Activated gamma-delta T cell treated with Interleukin-2 at 50 U/mL for 16 hours (primary cell): ENCODE data around the gene EIF4E3.

Source experiments
- DNase-seq: peaks from one replicate; pipeline ENCODE4 v3.0.0-alpha.2; 2020

Gene EIF4E3

DNA sequence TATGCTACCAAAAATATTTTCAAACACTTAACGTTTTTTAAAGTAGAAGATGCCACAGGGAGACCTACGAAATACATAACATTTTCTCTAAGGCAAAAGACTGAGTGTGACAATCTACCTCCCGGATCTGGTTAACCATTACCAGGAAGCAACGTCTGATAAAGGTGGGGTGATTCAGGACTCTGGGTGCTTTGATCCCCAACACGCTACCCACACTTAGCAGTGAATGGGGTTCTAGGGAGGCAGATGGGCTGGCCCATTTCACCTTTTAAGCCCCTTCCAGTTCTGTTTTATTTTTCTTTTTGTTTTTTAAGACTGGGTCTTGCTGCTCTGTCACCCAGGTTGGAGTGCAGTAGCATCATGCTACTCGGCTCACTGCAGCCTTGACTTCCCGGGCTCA, 39.5 kb downstream of the EIF4E3 start:
- DNase-seq = no peak

- no peak for DNase-seq
Observed at GRCh38 chr3:71684757-71685386, 40.3 kb downstream of the EIF4E3 start.

- no peak for DNase-seq
Observed at GRCh38 chr3:71684046-71684756, 41.0 kb downstream of the EIF4E3 start.

DNA sequence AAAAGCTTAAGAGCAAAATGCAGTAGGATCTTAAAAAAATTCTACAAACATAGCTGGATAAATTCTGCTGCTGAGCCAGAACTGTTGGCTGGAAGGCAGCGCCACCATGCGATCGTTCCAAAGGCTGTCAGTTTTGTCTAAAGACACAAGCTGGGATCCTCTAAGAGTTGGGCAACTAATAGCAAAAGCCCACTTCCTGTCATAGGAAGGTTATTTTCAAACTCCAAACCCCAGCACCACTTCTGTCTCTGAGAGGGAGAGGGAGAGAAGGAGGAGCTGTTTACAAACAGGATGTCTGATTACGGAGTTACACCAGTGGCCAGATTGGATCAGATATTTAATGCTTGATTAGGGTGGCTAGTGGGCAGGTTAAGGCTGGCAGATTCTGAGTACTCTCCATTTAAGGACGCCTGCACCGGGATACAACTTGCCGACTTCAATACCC, 44.0 kb downstream of the EIF4E3 start:
- DNase-seq = no peak

- no peak for DNase-seq
Observed at GRCh38 chr3:71680603-71681002, 44.6 kb downstream of the EIF4E3 start.

DNA sequence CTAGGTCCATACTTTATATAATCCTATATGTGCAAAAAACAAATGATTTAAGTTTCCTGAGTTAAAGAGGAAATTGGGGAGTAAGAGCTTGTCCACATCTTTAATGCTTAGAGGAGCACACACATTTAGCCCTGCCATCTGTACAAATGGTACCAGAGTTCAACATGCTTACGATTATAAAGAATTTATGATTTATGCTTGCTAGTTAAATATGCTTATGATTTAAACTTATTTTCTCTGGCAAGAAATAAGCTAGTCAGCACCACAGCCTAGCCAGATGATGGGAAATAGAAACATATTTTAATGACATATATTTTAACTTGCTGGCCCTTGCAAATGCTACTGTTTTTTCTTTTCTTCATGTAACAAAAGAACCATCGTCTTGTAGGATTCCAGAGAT, 48.3 kb downstream of the EIF4E3 start:
- no peak for DNase-seq

DNA sequence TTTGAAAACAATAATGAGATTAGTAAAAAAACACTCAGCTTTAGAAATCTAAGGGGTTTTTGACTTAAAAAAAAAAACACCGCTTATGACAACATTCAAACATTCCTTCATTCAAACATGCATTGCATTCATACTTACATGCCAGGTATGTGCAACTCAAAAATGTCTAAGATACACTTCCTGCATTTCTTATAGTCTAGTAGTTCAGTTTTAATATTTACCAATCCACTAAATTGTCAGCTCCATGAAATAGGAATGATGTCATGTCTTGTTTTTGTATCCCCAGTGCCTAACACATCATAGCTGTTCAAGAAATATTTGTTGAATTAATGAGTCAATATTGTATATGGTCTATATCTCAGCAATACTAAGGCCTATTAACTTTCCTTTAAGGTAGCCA, 51.7 kb downstream of the EIF4E3 start:
- no peak for DNase-seq

GRCh38 chr3:71672807-71673206, 52.4 kb downstream of the EIF4E3 start:
- DNase-seq = no peak

DNA sequence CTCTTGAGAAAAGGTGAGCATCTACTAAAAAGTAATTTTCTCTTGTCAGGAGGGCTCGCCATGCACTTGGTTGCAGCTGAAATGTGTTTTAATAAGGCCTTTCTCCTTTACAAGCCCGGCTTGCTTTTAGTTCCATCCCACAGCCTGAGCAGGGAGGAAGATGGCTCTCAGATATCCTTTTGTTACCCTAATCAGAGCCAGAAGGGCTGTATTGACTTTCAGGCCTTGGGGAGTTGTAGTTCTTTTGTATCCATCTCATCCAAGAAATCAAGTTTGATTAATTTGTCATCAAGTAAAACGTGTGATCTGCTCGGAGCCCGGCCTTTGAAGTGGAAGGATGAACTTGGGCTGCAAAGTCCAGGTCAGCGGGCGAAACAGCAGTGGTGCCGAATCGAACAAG, 52.9 kb downstream of the EIF4E3 start:
- DNase-seq = no peak

DNA sequence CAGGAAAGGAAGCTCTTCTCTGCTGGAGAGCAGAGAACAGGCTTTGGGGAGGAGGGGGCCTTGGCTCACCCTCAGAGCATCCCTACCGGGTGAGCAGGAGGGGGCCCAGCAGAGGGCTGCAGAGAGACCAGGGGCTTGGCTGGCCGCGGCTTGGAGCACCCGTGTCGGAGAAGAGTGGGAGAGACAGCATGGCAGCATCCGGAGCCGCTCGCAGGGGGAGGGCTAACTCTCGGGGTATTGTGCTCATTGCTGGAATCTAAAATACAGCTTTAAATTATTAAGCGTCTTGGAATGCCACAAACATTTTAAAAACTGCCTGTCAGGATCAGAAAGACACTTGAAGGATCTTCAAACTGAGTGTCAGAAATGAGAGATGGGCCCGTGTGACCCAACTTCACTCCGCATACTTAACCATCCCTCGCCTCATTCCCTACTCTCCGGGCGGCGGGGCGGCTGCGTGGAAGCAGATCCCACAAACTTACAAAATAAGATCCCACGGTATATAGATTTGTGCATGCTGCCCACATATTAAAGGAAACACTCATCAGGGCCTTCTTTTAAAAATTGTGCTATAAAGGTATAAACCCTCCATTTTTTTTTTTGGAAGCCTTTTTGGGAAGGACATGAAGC, 53.9 kb downstream of the EIF4E3 start:
- no peak for DNase-seq

DNA sequence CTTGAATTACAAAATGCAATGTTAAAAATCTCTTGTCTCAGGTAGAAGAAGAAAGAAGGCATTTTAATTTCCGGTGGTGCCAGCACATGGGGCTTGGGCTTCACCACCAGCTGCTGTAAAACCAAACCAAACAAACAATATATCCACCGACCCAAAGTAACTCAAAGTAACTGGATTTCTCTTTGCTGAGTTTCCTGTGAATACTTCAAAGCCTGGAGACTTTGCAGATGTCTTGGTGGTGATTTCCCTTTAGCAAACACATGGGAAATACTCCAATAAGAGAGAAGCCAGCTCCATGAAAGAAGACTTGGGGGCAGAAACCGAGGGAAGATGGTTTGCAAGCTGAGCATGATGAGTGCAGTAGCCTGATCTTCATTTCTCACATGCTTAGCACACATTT, 62.6 kb downstream of the EIF4E3 start:
- no peak for DNase-seq

DNA sequence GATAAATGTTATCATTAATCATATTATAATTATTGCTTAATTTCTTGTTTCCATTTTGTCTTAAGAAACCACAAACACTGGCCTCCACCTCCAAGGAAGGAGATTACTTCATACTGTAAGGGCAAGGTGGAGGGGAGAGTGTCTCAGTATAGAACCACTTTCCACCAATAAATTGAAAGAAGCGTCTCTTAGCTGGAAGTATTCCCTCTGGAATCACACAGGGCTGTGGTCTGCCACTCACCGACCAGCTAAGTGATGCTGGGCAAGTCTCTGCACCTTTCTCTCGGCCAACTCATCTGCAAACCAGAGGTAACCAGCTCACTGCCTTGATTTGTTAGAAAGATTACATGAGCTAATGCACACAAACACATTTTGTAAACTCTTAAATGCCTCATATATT, 63.1 kb downstream of the EIF4E3 start:
- DNase-seq = no peak

DNA sequence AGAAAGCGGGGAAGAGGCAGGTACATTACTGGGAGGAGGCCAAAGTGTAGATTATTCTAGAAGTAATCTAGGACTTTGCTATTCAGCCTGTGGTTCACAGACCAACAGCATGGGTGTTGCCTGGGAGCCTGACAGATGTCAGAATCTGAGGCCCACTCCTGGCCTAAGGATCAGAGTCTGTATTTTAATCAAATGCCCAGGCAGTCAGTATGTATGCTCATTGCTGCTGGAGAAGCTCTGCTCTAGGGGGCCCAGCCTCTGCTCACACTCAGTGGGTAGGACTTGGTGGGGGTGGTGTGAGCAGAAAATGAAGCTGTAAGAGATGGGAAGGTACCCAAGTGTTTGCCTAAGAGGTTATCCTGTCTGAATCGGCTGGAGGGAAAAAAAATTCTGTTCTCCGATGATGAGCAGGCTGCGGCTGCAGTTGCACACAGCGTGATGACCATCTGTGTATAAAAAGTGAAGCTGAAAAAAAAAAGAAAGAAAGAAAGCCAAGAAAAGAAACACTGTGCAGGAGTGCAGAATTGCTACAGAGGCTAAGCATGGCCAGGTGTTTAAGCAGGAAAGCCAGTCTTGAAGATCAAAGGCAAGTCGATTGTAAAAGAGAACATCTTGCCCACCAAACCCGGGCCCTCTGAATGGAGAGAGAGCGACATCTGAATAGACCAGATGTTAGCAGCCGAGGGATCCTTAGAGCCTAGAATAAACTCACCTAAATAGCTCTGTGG, 65.2 kb downstream of the EIF4E3 start:
- no peak for DNase-seq

- DNase-seq = no peak
Observed at GRCh38 chr3:71657831-71658530, 67.2 kb downstream of the EIF4E3 start.

GRCh38 chr3:71655061-71655460, 70.1 kb downstream of the EIF4E3 start:
- no peak for DNase-seq

GRCh38 chr3:71653414-71653807, 71.8 kb downstream of the EIF4E3 start:
- no peak for DNase-seq

DNA sequence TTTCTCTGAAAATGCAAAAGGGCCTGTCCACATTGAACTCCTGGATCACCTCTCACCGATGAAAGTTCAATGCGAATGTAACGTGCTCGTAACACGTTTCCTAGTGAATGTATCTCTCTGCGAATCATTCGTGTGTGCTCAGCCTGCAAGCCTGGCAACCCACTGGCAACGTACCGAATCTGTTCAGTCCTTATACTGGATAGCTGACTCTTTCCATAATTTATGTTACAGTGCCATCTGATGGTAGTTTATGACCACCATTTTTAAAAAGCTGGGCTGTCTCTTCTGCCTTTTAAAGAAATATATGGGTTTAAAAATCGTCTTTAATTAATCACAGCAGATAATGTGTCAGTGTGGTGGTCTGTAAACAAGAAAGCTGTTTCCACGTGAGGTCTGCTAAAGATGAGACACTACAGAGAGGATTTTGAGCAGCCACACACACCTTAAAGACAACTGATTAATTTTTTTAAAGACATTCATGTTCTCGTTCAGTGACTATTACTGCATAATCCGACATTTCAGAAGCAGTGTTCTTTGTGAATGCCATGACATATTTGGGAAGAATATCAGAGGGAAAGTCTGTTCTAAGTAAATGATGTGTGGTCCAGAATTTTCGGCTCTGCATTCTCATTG, 72.3 kb downstream of the EIF4E3 start:
- no peak for DNase-seq

DNA sequence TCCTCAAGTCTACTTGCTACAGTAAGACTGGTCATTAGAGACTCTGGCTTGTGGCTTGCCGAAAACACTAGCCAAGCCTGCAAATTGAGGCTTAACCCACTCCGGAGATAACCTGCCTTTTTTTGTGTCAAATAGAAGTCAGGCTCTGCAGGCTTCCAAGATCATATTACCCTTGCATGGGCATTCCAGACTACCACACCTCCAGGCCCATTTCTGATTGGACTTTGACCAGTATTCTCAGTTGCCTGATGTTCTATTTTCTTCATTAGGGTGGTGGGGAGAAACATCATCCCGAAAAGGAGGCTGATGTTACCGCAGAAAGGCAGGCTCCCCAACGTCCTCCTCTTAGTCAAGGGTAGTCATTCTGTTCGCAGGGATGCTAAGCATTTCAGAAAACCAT, 73.6 kb downstream of the EIF4E3 start:
- DNase-seq = no peak

DNA sequence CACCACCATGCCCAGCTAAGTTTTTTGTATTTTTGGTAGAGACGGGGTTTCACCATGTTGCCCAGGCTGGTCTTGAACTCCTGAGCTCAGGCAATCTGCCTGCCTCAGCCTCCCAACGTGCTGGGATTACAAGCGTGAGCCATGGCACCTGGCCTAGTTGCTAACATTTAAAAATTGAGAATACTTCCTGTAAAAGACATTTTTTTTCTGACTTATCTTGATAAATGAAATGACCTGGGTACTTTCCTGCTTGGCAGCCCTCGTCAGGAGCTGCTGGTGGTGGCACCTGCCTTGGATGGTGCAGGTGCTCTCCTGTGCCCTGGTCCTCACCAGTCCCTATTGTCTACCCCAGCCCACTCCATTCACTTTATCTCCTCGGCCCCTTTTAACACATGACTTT, 74.8 kb downstream of the EIF4E3 start:
- DNase-seq = no peak

- DNase-seq = no peak
Observed at GRCh38 chr3:71649757-71650156, 75.4 kb downstream of the EIF4E3 start.

GRCh38 chr3:71647751-71648150, 77.5 kb downstream of the EIF4E3 start:
- DNase-seq = no peak

DNA sequence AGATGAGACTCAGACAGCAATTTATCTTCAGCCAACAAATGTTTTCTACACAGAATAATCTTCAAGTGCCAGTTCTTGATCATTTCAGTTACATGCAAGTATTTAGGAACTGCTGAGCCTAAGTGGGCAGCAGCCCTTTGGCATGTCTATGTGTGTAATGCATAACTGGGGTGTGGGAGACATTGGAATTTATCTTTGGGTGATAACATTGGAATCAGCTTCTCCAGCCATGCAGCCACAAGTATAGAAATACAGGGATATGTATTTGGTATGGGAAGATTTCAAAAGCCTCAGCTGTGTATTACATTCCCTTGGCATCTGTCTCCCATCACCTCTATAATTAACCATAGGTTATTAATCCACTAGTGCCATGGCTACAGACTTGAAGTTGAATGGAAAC, 78.2 kb downstream of the EIF4E3 start:
- no peak for DNase-seq

DNA sequence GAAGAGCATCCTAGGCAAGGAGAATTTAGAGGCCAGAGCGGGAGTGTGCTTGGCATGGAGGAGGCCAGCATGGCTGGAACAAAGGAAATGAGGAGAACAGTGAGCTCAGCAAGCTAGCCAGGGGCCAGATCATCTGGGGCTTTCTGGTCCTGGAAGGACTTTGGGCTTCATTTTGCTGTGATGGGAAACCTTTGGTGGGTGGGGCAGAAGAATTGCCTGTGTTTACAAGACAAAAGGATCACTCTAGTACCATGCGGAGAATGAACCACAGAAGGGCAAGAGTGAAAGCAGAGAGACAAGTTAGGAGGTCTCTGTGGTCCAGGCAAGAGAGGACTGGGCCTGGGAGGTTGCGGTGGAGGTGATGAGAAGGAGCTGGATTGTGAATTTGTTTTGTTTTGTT, 80.1 kb downstream of the EIF4E3 start:
- no peak for DNase-seq
